Caco-2 (cell line): ENCODE measurements around the gene TADA2B. TPM values are rescaled to one million over a fixed set of nuclear protein-coding genes. Genes with fewer than 3 reads are reported as not detected.

ENCODE experiments used
- BruUV-seq: library from RNA; stranded (reverse); fragments of 400-500 nt; replicated peaks from 2 replicates; lab custom pipeline; 2021; lab: Mats Ljungman, UMichigan
- CTCF ChIA-PET: fragments of 300-600 bp; sonication (Branson Sonifier 250); formaldehyde crosslinking; loops from one replicate; lab custom pipeline; 2022; ENCODE audit warnings: antibody characterized with exemption; lab: Charles Lee
- POLR2A ChIA-PET: fragments of 300-600 bp; sonication (Branson Sonifier 250); formaldehyde crosslinking; loops from one replicate; lab custom pipeline; 2022; ENCODE audit warnings: antibody characterized with exemption; lab: Charles Lee
- DNase-seq, 2 experiments: peaks; one replicate each; pipeline versions ENCODE4 v3.0.0 to v3.0.0-alpha.2; 2020 to 2022
- H3K27me3 ChIP-seq: replicated peaks from 2 replicates; pipeline ENCODE4 v1.6.0; 2011; ENCODE audit warnings: low read length; ENCODE audit not compliant: control insufficient read depth, insufficient read depth
- H3K36me3 ChIP-seq: 2 replicates; pipeline ENCODE4 v1.5.1; 2011; ENCODE audit warnings: low read length; ENCODE audit not compliant: control insufficient read depth, insufficient read depth
- H3K4me1 ChIP-seq: fragments of 250-450 bp; sonication (Bioruptor Pico); 2 replicates; pipeline ENCODE4 v1.5.1; 2020; ENCODE audit warnings: mild to moderate bottlenecking
- H3K4me3 ChIP-seq: 2 replicates; pipeline ENCODE4 v1.5.1; 2011; ENCODE audit warnings: low read depth, mild to moderate bottlenecking, control low read depth, low read length
- H3K9me3 ChIP-seq: fragments of 250-450 bp; sonication (Bioruptor Pico); 2 replicates; pipeline ENCODE4 v1.5.1; 2020; ENCODE audit warnings: mild to moderate bottlenecking, moderate library complexity
- H3K27ac Mint-ChIP-seq: one replicate; pipeline ENCODE4 v1.8.0; 2022; ENCODE audit warnings: mixed read lengths; ENCODE audit not compliant: unreplicated experiment
- H3K27me3 Mint-ChIP-seq: one replicate; pipeline ENCODE4 v1.8.0; 2022; ENCODE audit warnings: mixed read lengths; ENCODE audit not compliant: insufficient read depth, unreplicated experiment
- H3K36me3 Mint-ChIP-seq: one replicate; pipeline ENCODE4 v1.8.0; 2022; ENCODE audit warnings: mild to moderate bottlenecking, mixed read lengths; ENCODE audit not compliant: insufficient read depth, unreplicated experiment
- H3K4me1 Mint-ChIP-seq: one replicate; pipeline ENCODE4 v1.8.0; 2022; ENCODE audit warnings: low read depth, mixed read lengths; ENCODE audit not compliant: unreplicated experiment
- H3K4me3 Mint-ChIP-seq: one replicate; pipeline ENCODE4 v1.8.0; 2022; ENCODE audit warnings: mild to moderate bottlenecking, moderate library complexity, mixed read lengths; ENCODE audit not compliant: unreplicated experiment
- H3K9me3 Mint-ChIP-seq: one replicate; pipeline ENCODE4 v1.8.0; 2022; ENCODE audit warnings: mixed read lengths; ENCODE audit not compliant: unreplicated experiment
- intact Hi-C: fragments of 100-400 bp; cut with micrococcal nuclease; formaldehyde crosslinking; loops from one replicate; pipeline ENCODE4 v1.10.0; 2022; ENCODE audit not compliant: unreplicated experiment
- total RNA-seq: library from RNA; stranded (reverse); gene quantifications from 2 replicates; pipeline ENCODE4 v1.2.3, GENCODE V29; 2022
- TF ChIP-seq, protein P1 (sequence below), 2 experiments: fragments of 200-600 bp in 1 of 2; IDR thresholded peaks; 1 replicate in 1 of 2; 2 replicates in 1 of 2; pipeline versions ENCODE4 v1.5.1 to v1.8.0; 2011 to 2022; ENCODE audit warnings: antibody characterized with exemption in 1 of 2, control low read depth in 1 of 2, inconsistent platforms in 1 of 2, low read depth in 1 of 2, low read length in 1 of 2, mild to moderate bottlenecking in 1 of 2, moderate library complexity in 1 of 2; ENCODE audit not compliant: insufficient read depth in 1 of 2, severe bottlenecking in 1 of 2, unreplicated experiment in 1 of 2

Gene TADA2B
- total RNA-seq, 1 experiment from 2014 or later = 21.8 TPM

DNA sequence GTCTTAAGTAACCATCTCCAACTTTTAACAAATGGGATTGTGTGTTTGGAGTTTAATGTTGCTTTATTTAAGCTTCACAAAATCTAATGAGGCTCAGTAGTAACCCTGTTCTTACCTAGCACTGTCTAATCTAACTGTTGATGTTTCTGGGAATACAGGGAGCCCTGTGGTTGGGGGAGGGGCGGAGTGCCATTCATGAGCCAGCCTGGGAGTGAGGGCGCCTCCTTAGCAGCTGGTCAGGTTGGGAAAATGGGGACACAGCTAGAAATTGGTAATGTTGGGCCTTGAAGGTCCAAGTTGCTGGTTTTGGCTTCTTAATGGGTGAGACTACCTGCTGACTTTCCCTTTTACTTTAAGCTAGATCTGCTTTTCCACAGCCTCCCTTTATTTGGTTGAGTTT, 22.9 kb upstream of the TADA2B start:
- Mint-ChIP-seq H3K27me3 (no peaks in the 10 kb centered on the region), H3K4me1 (peaks cover 22% of the 10 kb centered on the region), H3K36me3 (peaks cover 82% of the 10 kb centered on the region), H3K9me3 (no peaks in the 10 kb centered on the region), H3K27ac (peak overlapping the region; percentile 77), H3K4me3 (no peak overlapping the region)
- TF ChIP-seq, protein P1, sequence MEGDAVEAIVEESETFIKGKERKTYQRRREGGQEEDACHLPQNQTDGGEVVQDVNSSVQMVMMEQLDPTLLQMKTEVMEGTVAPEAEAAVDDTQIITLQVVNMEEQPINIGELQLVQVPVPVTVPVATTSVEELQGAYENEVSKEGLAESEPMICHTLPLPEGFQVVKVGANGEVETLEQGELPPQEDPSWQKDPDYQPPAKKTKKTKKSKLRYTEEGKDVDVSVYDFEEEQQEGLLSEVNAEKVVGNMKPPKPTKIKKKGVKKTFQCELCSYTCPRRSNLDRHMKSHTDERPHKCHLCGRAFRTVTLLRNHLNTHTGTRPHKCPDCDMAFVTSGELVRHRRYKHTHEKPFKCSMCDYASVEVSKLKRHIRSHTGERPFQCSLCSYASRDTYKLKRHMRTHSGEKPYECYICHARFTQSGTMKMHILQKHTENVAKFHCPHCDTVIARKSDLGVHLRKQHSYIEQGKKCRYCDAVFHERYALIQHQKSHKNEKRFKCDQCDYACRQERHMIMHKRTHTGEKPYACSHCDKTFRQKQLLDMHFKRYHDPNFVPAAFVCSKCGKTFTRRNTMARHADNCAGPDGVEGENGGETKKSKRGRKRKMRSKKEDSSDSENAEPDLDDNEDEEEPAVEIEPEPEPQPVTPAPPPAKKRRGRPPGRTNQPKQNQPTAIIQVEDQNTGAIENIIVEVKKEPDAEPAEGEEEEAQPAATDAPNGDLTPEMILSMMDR (IDR thresholded peaks at IDR 0.05; ENCODE audit: insufficient read depth in 1 of 2, low read depth in 1 of 2, low read length in 1 of 2, severe bottlenecking in 1 of 2, unreplicated experiment in 1 of 2) = no peak
- peaks cover 23% of the 10 kb centered on the region for H3K4me1 ChIP-seq
- POLR2A ChIA-PET = no interaction called here
- BruUV-seq = no TSS peak
- no peak for DNase-seq
- H3K36me3 ChIP-seq = peaks cover 2% of the 10 kb centered on the region; the same call in 1 of the 2 replicates
- CTCF ChIA-PET = no interaction called here
- intact Hi-C loops = no loop called here
- no peaks in the 10 kb centered on the region for H3K27me3 ChIP-seq
- H3K4me3 ChIP-seq = no peak overlapping the region
- H3K9me3 ChIP-seq = no peaks in the 10 kb centered on the region

DNA sequence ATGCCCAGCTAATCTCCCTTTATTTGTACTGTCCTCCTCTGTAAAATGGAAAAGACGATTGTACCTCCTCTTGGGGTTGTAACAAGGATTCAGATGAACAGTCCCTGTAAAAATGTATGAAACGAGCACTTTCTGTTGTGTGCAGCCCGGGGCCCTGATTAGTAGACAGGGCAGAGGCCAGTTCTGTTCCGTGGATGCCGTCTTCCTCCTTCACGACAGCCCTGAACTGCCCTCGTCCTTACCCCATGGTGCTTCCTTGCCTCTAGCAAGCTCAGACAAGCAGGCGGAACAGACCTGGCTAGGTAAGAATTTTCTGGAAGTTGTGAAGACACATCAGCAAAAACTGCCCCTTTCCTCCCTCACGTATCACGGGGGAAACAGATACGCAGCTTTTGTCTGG, 22.3 kb upstream of the TADA2B start:
- Mint-ChIP-seq H3K27ac (peak overlapping the region; percentile 77), H3K4me1 (peaks cover 22% of the 10 kb centered on the region), H3K27me3 (no peaks in the 10 kb centered on the region), H3K4me3 (no peak overlapping the region), H3K9me3 (no peaks in the 10 kb centered on the region), H3K36me3 (peaks cover 83% of the 10 kb centered on the region)
- Histone ChIP-seq H3K4me1 (peaks cover 23% of the 10 kb centered on the region), H3K9me3 (no peaks in the 10 kb centered on the region), H3K27me3 (no peaks in the 10 kb centered on the region), H3K4me3 (no peak overlapping the region), H3K36me3 (peaks cover 2% of the 10 kb centered on the region; the same call in 1 of the 2 replicates)
- TF ChIP-seq, protein P1 (IDR thresholded peaks at IDR 0.05; ENCODE audit: insufficient read depth in 1 of 2, low read depth in 1 of 2, low read length in 1 of 2, severe bottlenecking in 1 of 2, unreplicated experiment in 1 of 2) = no peak
- POLR2A ChIA-PET = no interaction called here
- BruUV-seq = no TSS peak
- CTCF ChIA-PET = no interaction called here
- no peak for DNase-seq
- intact Hi-C loops = no loop called here

DNA sequence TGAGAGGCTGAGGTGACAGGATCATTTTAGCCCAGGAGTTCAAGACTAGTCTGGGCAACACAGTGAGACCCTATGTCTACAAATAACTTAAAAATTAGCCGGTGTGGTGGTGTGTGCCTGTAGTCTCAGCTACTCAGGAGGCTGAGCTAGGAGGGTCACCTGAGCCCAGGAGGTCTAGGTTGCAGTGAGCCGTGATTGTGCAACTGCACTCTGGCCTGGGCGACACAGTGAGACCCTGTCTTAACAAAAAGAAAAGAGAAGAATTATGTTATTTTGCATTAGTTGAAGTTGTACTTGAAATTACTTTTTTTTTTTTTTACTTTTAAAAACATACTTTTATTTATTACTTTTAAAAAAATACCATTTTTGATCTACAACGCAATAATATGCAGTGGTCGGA, 21.8 kb upstream of the TADA2B start:
- intact Hi-C loops = no loop called here
- ChIA-PET POLR2A (no interaction called here), CTCF (no interaction called here)
- Histone ChIP-seq H3K4me1 (peaks cover 23% of the 10 kb centered on the region), H3K27me3 (no peaks in the 10 kb centered on the region), H3K36me3 (peaks cover 2% of the 10 kb centered on the region; the same call in 1 of the 2 replicates), H3K4me3 (no peak overlapping the region), H3K9me3 (no peaks in the 10 kb centered on the region)
- Mint-ChIP-seq H3K4me3 (no peak overlapping the region), H3K36me3 (peaks cover 81% of the 10 kb centered on the region), H3K9me3 (no peaks in the 10 kb centered on the region), H3K4me1 (peaks cover 22% of the 10 kb centered on the region), H3K27ac (peak overlapping the region; percentile 77), H3K27me3 (no peaks in the 10 kb centered on the region)
- BruUV-seq = no TSS peak
- no peak for DNase-seq
- TF ChIP-seq, protein P1 (IDR thresholded peaks at IDR 0.05; ENCODE audit: insufficient read depth in 1 of 2, low read depth in 1 of 2, low read length in 1 of 2, severe bottlenecking in 1 of 2, unreplicated experiment in 1 of 2) = no peak
